ENCODE data around the gene ARID5A. TPM values are rescaled to one million over a fixed set of nuclear protein-coding genes. Genes with fewer than 3 reads are reported as not detected.
A peak's percentile ranks its signal among the peaks of the same experiment; 100 is the strongest.

Gene ARID5A
- total and polyA plus RNA-seq, 10 of the 15 experiments (the other 5 are each of a cell fraction or from before 2014, with no cell fraction given) = 0.76 to 87.1 (median 37.6) TPM

DNA sequence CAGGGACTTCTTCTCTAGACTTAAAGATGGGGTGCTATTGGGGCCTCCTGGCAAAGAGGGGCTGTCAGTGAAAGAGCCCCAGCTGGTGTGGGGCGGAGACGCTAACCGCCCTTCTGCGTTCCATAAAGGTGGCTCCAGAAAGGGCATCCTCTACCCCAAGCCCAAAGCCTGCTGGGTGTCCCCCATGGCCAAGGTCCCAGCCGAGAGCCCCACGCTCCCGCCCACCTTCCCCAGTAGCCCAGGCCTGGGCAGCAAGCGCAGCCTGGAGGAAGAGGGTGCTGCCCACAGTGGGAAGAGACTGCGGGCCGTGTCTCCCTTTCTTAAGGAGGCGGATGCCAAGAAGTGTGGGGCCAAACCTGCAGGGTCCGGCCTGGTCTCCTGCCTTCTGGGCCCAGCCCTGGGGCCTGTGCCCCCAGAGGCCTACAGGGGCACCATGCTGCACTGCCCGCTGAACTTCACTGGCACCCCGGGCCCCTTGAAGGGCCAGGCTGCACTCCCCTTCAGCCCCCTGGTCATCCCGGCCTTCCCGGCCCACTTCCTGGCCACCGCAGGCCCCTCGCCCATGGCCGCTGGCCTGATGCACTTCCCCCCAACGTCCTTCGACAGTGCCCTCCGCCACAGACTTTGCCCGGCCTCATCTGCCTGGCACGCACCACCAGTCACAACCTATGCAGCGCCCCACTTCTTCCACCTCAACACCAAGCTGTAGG lies 15.2 kb downstream of the ARID5A start:
- ChIA-PET CTCF (interaction anchor here (3.5 to 4.3 kb wide), 2 partner anchors 13 to 22 kb away, joined by 22 to 64 read pairs; partner anchors contain the start of gene ARID5A), POLR2A (interaction anchor here (1.2 kb wide), 1 partner anchor 12 kb away, joined by 3 read pairs; no protein-coding TSS in a partner anchor), SMC1A (ENCODE audit: uncharacterized antibody, unreplicated experiment) (no interaction called here), RAD21 (ENCODE audit: unreplicated experiment) (interaction anchor here (2.9 kb wide), 1 partner anchor 21 kb away, joined by 13 read pairs; no protein-coding TSS in a partner anchor)
- Histone ChIP-seq H3K9ac (ENCODE audit: control insufficient read depth, insufficient read depth, low read length) (no peak overlapping the region), H3K4me3 (no peak overlapping the region), H3K9me3 (replicated peaks; ENCODE audit: control insufficient read depth, insufficient read depth, low read length) (no peaks in the 10 kb centered on the region), H3K79me2 (ENCODE audit: control insufficient read depth, insufficient read depth, low read length) (peaks cover 3% of the 10 kb centered on the region), H3K4me2 (ENCODE audit: control insufficient read depth, insufficient read depth) (no peak overlapping the region), H2AFZ (ENCODE audit: control insufficient read depth, low read depth, low read length) (no peak overlapping the region), H3K4me1 (ENCODE audit: control insufficient read depth, insufficient read depth, low read length) (no peaks in the 10 kb centered on the region), H3K36me3 (ENCODE audit: control insufficient read depth in 2 of 2, insufficient read depth in 2 of 2, low read length in 1 of 2) (peaks cover 15 to 39% of the 10 kb centered on the region in 2 experiments; a peak in 3 of 4 replicates), H4K20me1 (ENCODE audit: control insufficient read depth, insufficient read depth) (peaks cover under 1% of the 10 kb centered on the region; the same call in 1 of the 2 replicates), H3K27ac (ENCODE audit: control insufficient read depth, insufficient read depth) (no peak overlapping the region), H3K27me3 (replicated peaks in 1 of 2; ENCODE audit: control insufficient read depth in 2 of 2, insufficient read depth in 2 of 2, low read length in 1 of 2) (no peaks in the 10 kb centered on the region)
- in situ Hi-C loops (cut with MboI) (no loop called here), intact Hi-C loops (cut with micrococcal nuclease; ENCODE audit: unreplicated experiment) (no loop called here)
- peak; percentile 61; the same call in 1 of the 2 replicates for TF ChIP-seq POLR2A (IDR thresholded peaks at IDR 0.05; ENCODE audit: low read depth, low read length)
- TF ChIP-seq TCF12 (IDR thresholded peaks at IDR 0.05; ENCODE audit: low read depth, low read length) = no peak
- peak; percentile 16; the same call in 1 of the 2 replicates for TF ChIP-seq POLR2AphosphoS5 (IDR thresholded peaks at IDR 0.05; ENCODE audit: low read length)
- FAIRE-seq = no peak
- BruUV-seq (replicated peaks) = no TSS peak
- 80% methylated on average over 24 of the region's 25 CpGs for WGBS (ENCODE audit: insufficient coverage, insufficient replicate concordance, low lambda C conversion rate, missing lambda C conversion rate)
- ATAC-seq = no peak
- no peak for DNase-seq (ENCODE audit: low read depth, low spot score)

DNA sequence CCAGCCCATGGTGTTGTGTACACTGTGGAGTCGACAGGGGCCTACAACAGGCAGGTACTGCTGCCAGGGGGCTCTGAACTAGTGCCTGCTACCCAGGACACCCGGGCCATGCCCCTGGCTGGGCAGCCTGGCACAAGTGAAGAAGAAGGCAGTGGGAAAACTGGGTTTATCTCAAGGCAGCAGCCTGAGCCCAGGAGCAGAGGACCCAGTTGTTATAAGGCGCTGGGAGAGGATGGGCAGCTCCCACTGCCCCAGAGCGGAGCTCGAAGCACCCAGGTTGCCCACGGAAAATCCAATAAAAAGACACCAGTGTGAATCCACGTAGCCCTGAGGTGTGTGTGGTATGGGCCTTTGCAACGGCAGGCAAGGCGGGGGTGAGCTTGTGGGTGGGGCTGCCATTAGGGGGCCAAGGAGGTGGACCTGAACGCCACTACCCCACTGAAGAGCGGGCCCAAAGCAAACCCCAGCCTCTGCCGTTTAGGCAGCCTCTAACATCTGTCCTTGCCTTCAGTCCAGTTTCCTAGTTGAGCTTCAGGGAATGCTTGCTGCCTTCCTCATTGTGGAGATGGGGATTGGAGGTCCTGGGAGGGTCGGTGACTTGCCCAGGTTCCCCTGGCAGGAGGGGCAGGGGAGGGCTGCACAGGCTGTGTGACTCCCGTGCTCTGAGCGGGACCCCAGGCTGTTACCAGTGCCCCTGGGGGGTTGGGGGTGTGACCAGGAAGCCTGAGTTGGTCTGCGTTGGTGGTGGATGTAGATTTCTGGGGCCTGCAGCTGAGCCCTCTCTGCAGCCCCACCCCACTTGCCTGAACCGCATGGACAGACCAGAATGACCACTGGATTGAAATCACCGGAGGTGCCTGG lies 16.0 kb downstream of the ARID5A start:
- SMC1A ChIA-PET (ENCODE audit: uncharacterized antibody, unreplicated experiment) = interaction anchor here (1.0 to 2.8 kb wide), 3 partner anchors 13 to 145 kb away, joined by 3 to 21 read pairs (median 12); no protein-coding TSS in a partner anchor
- Histone ChIP-seq H3K27me3 (replicated peaks in 1 of 2; ENCODE audit: control insufficient read depth in 2 of 2, insufficient read depth in 2 of 2, low read length in 1 of 2) (no peaks in the 10 kb centered on the region), H3K9ac (ENCODE audit: control insufficient read depth, insufficient read depth, low read length) (no peak overlapping the region), H4K20me1 (ENCODE audit: control insufficient read depth, insufficient read depth) (no peaks in the 10 kb centered on the region; the same call in 1 of the 2 replicates), H3K4me2 (ENCODE audit: control insufficient read depth, insufficient read depth) (no peak overlapping the region), H3K4me1 (ENCODE audit: control insufficient read depth, insufficient read depth, low read length) (no peaks in the 10 kb centered on the region), H3K36me3 (ENCODE audit: control insufficient read depth in 2 of 2, insufficient read depth in 2 of 2, low read length in 1 of 2) (peaks cover 10 to 35% of the 10 kb centered on the region in 2 experiments; a peak in 3 of 4 replicates), H3K4me3 (no peak overlapping the region), H3K9me3 (replicated peaks; ENCODE audit: control insufficient read depth, insufficient read depth, low read length) (no peaks in the 10 kb centered on the region), H2AFZ (ENCODE audit: control insufficient read depth, low read depth, low read length) (no peak overlapping the region), H3K27ac (ENCODE audit: control insufficient read depth, insufficient read depth) (no peak overlapping the region), H3K79me2 (ENCODE audit: control insufficient read depth, insufficient read depth, low read length) (no peaks in the 10 kb centered on the region)
- CTCF ChIA-PET = interaction anchor here (2.1 to 5.9 kb wide), 4 partner anchors 13 to 48 kb away, joined by 5 to 64 read pairs (median 42); partner anchors contain the start of gene ARID5A
- no peak for DNase-seq (ENCODE audit: low read depth, low spot score)
- WGBS (ENCODE audit: insufficient coverage, insufficient replicate concordance, low lambda C conversion rate, missing lambda C conversion rate) = 61% methylated on average over 18 of the region's 18 CpGs
- RAD21 ChIA-PET (ENCODE audit: unreplicated experiment) = interaction anchor here (1.1 to 5.4 kb wide), 4 partner anchors 15 to 148 kb away, joined by 3 to 56 read pairs (median 10); no protein-coding TSS in a partner anchor
- intact Hi-C loops (cut with micrococcal nuclease; ENCODE audit: unreplicated experiment) = no loop called here
- in situ Hi-C loops (cut with MboI) = no loop called here
- no peak for FAIRE-seq
- no TSS peak for BruUV-seq (replicated peaks)
- ATAC-seq = peak; percentile 2
- POLR2A ChIA-PET = interaction anchor here (1.2 kb wide), 1 partner anchor 13 kb away, joined by 3 read pairs; no protein-coding TSS in a partner anchor
- TF ChIP-seq RBBP5 (conservative IDR thresholded peaks at IDR 0.05) (no peak), BACH1 (IDR thresholded peaks at IDR 0.05; ENCODE audit: borderline replicate concordance) (no peak), POLR2A (IDR thresholded peaks at IDR 0.05; ENCODE audit: low read depth, low read length) (peak; percentile 54; the same call in 1 of the 2 replicates), POLR2AphosphoS5 (IDR thresholded peaks at IDR 0.05; ENCODE audit: low read length) (peak; percentile 25; the same call in 1 of the 2 replicates), ZNF207 (IDR thresholded peaks at IDR 0.05; ENCODE audit: borderline replicate concordance) (no peak)
- TF ChIP-seq, protein P1, sequence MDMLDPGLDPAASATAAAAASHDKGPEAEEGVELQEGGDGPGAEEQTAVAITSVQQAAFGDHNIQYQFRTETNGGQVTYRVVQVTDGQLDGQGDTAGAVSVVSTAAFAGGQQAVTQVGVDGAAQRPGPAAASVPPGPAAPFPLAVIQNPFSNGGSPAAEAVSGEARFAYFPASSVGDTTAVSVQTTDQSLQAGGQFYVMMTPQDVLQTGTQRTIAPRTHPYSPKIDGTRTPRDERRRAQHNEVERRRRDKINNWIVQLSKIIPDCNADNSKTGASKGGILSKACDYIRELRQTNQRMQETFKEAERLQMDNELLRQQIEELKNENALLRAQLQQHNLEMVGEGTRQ (IDR thresholded peaks at IDR 0.05; ENCODE audit: borderline replicate concordance, low read depth, low read length) = no peak
- TF ChIP-seq, protein P2, sequence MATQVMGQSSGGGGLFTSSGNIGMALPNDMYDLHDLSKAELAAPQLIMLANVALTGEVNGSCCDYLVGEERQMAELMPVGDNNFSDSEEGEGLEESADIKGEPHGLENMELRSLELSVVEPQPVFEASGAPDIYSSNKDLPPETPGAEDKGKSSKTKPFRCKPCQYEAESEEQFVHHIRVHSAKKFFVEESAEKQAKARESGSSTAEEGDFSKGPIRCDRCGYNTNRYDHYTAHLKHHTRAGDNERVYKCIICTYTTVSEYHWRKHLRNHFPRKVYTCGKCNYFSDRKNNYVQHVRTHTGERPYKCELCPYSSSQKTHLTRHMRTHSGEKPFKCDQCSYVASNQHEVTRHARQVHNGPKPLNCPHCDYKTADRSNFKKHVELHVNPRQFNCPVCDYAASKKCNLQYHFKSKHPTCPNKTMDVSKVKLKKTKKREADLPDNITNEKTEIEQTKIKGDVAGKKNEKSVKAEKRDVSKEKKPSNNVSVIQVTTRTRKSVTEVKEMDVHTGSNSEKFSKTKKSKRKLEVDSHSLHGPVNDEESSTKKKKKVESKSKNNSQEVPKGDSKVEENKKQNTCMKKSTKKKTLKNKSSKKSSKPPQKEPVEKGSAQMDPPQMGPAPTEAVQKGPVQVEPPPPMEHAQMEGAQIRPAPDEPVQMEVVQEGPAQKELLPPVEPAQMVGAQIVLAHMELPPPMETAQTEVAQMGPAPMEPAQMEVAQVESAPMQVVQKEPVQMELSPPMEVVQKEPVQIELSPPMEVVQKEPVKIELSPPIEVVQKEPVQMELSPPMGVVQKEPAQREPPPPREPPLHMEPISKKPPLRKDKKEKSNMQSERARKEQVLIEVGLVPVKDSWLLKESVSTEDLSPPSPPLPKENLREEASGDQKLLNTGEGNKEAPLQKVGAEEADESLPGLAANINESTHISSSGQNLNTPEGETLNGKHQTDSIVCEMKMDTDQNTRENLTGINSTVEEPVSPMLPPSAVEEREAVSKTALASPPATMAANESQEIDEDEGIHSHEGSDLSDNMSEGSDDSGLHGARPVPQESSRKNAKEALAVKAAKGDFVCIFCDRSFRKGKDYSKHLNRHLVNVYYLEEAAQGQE (IDR thresholded peaks at IDR 0.05; ENCODE audit: low read depth, low read length) = no peak

Data from GM12878 (cell line).